HG03457 (cell line): Measurements from ENCODE around the gene KRTAP5-9.
"Not testable (repeated sequence)": the region's sequence is repeated elsewhere in the genome, so short reads cannot be mapped to it uniquely, and the experiment has no call there.

Experiments
- ATAC-seq: cut with Tn5 transposase; IDR thresholded peaks from one replicate; pipeline ENCODE4 v1.9.1; 2021; ENCODE audit warnings: moderate number of reproducible peaks; ENCODE audit not compliant: unreplicated experiment

The KRTAP5-9 gene

GRCh38 chr11:71581826-71582225 is 33.6 kb downstream of the KRTAP5-9 start:
- ATAC-seq, result no peak

GRCh38 chr11:71582309-71582895 is 34.2 kb downstream of the KRTAP5-9 start, which contains the start of gene KRTAP5-11:
Gene KRTAP5-11, minus strand, starts transcription at chr11:71582875. Its CDS starts 38 bp downstream, at chr11:71582837.
- ATAC-seq, result no peak

- not testable (repeated sequence) for ATAC-seq
Measured at GRCh38 chr11:71582969-71583368, 34.7 kb downstream of the KRTAP5-9 start.

- not testable (repeated sequence) for ATAC-seq
Measured at GRCh38 chr11:71585673-71586072, 37.5 kb downstream of the KRTAP5-9 start.

- not testable (repeated sequence) for ATAC-seq
Measured at GRCh38 chr11:71588314-71588713, 40.1 kb downstream of the KRTAP5-9 start.

- not testable (repeated sequence) for ATAC-seq
Measured at GRCh38 chr11:71588822-71589545, 40.8 kb downstream of the KRTAP5-9 start.

- not testable (repeated sequence) for ATAC-seq
Measured at GRCh38 chr11:71589546-71589920, 41.3 kb downstream of the KRTAP5-9 start.
